Measurements from ENCODE around the gene LPO. TPM values are rescaled to one million over a fixed set of nuclear protein-coding genes. Genes with fewer than 3 reads are reported as not detected.

LPO gene
- total and polyA plus RNA-seq, 10 of the 15 experiments (the other 5 are each of a cell fraction or from before 2014, with no cell fraction given), result 0.03 to 0.11 (median 0.06) TPM; not detected in 7

DNA sequence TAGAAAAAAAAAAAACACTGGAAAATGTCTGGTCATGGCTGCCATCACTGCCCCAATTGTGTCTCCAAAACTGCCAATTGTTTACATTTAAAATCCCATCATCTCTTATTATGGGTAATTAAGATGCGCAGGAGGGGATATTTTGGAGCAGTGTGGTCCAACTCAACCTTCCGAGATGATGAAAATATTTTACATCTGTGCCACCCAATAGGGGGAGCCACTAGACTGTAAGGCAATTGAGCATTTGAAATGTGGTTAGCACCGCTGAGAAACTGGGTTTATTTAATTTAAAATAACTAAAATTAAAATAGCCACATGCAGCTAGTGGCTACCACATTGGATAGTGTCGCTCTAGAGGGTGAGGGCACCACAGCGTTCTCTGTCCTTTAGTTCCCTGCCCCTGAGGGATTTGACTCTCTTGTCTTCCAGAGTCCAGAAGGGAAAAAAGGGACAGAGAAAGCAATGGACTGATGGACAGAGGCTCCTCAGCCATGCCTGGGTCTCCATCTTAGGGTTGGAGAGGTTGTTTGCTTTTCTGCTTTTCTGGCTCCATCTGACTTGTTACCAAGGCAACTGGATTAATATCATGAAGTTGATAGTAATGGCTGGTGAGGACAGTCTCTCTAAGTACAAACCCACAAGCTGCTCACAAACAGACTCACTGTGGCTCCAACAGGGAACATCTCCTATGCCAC is 38.9 kb downstream of the LPO start (continued):
- no peak for TF ChIP-seq E4F1 (IDR thresholded peaks at IDR 0.05; ENCODE audit: borderline replicate concordance, partially characterized antibody)
- TF ChIP-seq E2F4 (IDR thresholded peaks at IDR 0.05; ENCODE audit: low read depth, low read length), result no peak
- no peak for TF ChIP-seq JUNB (IDR thresholded peaks at IDR 0.05)
- TF ChIP-seq SMC3 (IDR thresholded peaks at IDR 0.05; ENCODE audit: borderline replicate concordance, low read length), result peak; percentile 47; the same call in 1 of the 2 replicates
- TF ChIP-seq SP1 (IDR thresholded peaks at IDR 0.05; ENCODE audit: low read depth, low read length), result no peak
- no peak for TF ChIP-seq MEF2B (IDR thresholded peaks at IDR 0.05; ENCODE audit: partially characterized antibody, poor library complexity, severe bottlenecking)
- TF ChIP-seq SREBF2 (IDR thresholded peaks at IDR 0.05; ENCODE audit: low read length), result no peak
- no peak for TF ChIP-seq POU2F2 (IDR thresholded peaks at IDR 0.05; ENCODE audit: borderline replicate concordance, low read depth, low read length)
- no peak for TF ChIP-seq ESRRA (IDR thresholded peaks at IDR 0.05; ENCODE audit: low read length)
- no peak for TF ChIP-seq GATAD2B (conservative IDR thresholded peaks at IDR 0.05; ENCODE audit: low read depth)
- no peak for TF ChIP-seq KLF5 (IDR thresholded peaks at IDR 0.05; ENCODE audit: partially characterized antibody)
- no peak for TF ChIP-seq SIN3A (IDR thresholded peaks at IDR 0.05; ENCODE audit: low read depth, low read length)
- no peak for TF ChIP-seq SMAD1 (IDR thresholded peaks at IDR 0.05; ENCODE audit: low read depth, partially characterized antibody)
- TF ChIP-seq RUNX3 (IDR thresholded peaks at IDR 0.05; ENCODE audit: low read length), result 0 out of 2 replicates have a peak, but pooled peaks have one; percentile 23
- no peak for TF ChIP-seq FOS (IDR thresholded peaks at IDR 0.05; ENCODE audit: borderline replicate concordance, extremely low read depth, insufficient read length)

Measured in GM12878 (cell line).